AG04450 (cell line): ENCODE data around the gene CXXC1. TPM values are rescaled to one million over a fixed set of nuclear protein-coding genes. Genes with fewer than 3 reads are reported as not detected.
"Not testable (repeated sequence)": the region's sequence is repeated elsewhere in the genome, so short reads cannot be mapped to it uniquely, and the experiment has no call there.

Experiments
- CTCF ChIA-PET: fragments of 300-600, 350-600 bp; formaldehyde crosslinking; extraction: SDS; loops from one replicate; lab custom pipeline; 2022; ENCODE audit warnings: antibody characterized with exemption, inconsistent platforms; lab: Charles Lee
- POLR2A ChIA-PET: fragments of 350-600 bp; formaldehyde crosslinking; extraction: SDS; loops from one replicate; lab custom pipeline; 2021; ENCODE audit warnings: antibody characterized with exemption, inconsistent platforms; lab: Yijun Ruan, JAX
- DNase-seq: peaks from one replicate; pipeline ENCODE4 v3.0.0-alpha.2; 2011; ENCODE audit warnings: low read depth, low spot score
- H3K27ac ChIP-seq: one replicate; pipeline ENCODE4 v1.5.1; 2012; ENCODE audit warnings: low read depth, low read length, control low read depth
- H3K27me3 ChIP-seq: one replicate; pipeline ENCODE4 v1.6.0; 2012; ENCODE audit warnings: low read length; ENCODE audit not compliant: control insufficient read depth, insufficient read depth
- H3K4me3 ChIP-seq: 2 replicates; pipeline ENCODE4 v1.5.1; 2011; ENCODE audit warnings: mild to moderate bottlenecking, low read depth, low read length, control low read depth
- H3K9me3 ChIP-seq: 2 replicates; pipeline ENCODE4 v1.5.1; 2012; ENCODE audit warnings: low read length; ENCODE audit not compliant: control insufficient read depth, insufficient read depth
- polyA plus RNA-seq: library from polyadenylated mRNA; depleted of rRNA; stranded (reverse); fragments of >200 nt; gene quantifications from 2 replicates; pipeline ENCODE4 v1.2.3, GENCODE V29; 2011; rRNA removed
- small RNA-seq: library from RNA; depleted of rRNA; stranded (forward); fragments of <200 nt; gene quantifications from one replicate; pipeline ENCODE3, GENCODE V24; 2012; ENCODE audit warnings: low read depth; ENCODE audit not compliant: insufficient read length
- TF ChIP-seq, protein P1 (sequence below): IDR thresholded peaks from 2 replicates; pipeline ENCODE4 v1.5.1; 2011; ENCODE audit warnings: low read depth, low read length, control low read depth, inconsistent platforms

CXXC1 gene
- polyA plus RNA-seq, 1 experiment = 23.6 TPM

GRCh38 chr18:50249576-50249975 lies 37.9 kb downstream of the CXXC1 start:
- no peak for DNase-seq
- TF ChIP-seq, protein P1, sequence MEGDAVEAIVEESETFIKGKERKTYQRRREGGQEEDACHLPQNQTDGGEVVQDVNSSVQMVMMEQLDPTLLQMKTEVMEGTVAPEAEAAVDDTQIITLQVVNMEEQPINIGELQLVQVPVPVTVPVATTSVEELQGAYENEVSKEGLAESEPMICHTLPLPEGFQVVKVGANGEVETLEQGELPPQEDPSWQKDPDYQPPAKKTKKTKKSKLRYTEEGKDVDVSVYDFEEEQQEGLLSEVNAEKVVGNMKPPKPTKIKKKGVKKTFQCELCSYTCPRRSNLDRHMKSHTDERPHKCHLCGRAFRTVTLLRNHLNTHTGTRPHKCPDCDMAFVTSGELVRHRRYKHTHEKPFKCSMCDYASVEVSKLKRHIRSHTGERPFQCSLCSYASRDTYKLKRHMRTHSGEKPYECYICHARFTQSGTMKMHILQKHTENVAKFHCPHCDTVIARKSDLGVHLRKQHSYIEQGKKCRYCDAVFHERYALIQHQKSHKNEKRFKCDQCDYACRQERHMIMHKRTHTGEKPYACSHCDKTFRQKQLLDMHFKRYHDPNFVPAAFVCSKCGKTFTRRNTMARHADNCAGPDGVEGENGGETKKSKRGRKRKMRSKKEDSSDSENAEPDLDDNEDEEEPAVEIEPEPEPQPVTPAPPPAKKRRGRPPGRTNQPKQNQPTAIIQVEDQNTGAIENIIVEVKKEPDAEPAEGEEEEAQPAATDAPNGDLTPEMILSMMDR = no peak

DNA sequence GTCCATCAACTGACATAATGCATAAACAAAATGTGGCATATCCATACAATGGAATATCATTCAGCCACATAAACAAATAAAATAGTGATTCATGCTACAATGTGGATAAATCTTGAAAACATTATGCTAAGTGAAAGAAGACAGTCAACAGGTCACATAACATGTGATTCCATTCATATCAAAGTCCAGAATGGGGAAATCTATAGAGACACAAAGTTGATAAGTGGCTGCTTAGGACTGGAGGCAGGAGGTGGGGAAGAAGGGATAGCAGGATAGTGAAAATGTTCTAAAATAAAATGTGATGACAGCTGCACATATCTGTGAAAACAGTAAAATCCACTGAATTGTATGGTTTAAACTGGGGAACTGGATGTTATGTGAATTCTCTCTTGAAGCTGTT lies 39.9 kb downstream of the CXXC1 start:
- Histone ChIP-seq H3K9me3 (no peaks in the 10 kb centered on the region), H3K27me3 (no peaks in the 10 kb centered on the region), H3K4me3 (no peak overlapping the region), H3K27ac (no peak overlapping the region)
- ChIA-PET POLR2A (no interaction called here), CTCF (no interaction called here)
- TF ChIP-seq, protein P1 = no peak
- DNase-seq = no peak

More at GRCh38 chr18:50249576-50249975, 37.9 kb downstream of the CXXC1 start:
- ChIA-PET POLR2A (no interaction called here), CTCF (no interaction called here)
- Histone ChIP-seq H3K27ac (no peak overlapping the region), H3K27me3 (no peaks in the 10 kb centered on the region), H3K4me3 (no peak overlapping the region), H3K9me3 (no peaks in the 10 kb centered on the region)

DNA sequence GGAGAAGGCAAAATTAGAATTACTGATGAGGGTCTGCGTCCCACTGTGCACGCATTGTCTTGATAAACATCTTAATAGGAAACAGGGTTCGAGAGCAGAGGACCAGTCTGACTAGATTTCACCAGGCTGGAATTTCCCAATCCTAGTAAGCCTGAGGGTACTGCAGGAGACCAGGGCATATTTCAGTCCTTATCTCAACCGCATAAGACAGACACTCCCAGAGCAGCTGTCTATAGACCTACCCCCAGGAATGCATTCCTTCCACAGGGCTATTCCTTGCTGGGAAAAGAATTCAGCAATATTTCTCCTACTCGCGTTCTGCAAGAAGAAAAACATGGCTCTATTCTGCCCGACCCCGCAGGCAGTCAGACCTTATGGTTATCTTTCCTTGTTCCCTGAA lies 45.7 kb downstream of the CXXC1 start:
- H3K4me3 ChIP-seq, H3K27me3 ChIP-seq, DNase-seq, H3K27ac ChIP-seq, CTCF ChIA-PET, POLR2A ChIA-PET, H3K9me3 ChIP-seq: not testable (repeated sequence)

DNA sequence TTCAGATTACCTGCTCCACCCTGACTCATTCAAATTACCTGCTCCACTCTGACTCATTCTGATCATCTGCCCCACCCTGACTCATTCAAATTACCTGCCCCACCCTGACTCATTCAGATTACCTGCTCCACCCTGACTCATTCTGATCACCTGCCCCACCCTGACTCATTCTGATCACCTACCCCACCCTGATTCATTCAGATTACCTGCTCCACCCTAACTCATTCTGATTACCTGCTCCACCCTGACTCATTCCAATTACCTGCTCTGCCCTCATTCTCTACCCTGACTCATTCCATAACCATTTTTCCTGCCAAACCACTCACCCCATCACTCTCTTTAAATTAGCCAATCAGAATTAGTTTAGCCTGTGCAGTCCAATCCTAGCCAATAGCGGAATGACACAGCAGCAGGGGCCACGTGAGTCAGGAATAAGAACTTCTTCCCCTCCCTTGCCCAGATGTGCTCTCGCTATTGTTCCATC lies 47.4 kb downstream of the CXXC1 start:
- DNase-seq = no peak
- POLR2A ChIA-PET = no interaction called here

DNA sequence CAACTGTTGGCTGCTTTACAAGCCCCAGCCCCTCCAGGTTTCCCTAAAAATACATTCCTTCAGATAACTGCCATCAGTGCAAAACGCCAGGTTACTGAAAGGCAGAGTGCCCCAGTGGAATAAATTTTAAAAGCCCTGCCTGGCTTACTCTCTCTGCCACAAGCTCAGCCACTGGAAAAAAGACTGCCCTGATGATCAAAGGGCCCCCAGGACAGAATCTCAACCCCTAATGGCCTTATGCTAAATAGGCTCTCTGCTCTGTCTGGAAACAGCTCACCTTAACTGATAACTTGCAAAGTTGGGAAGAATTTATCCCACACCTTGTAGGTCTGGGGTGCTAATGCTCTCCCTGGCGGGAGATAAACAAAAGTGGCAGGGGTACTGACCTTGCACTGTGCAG lies 55.1 kb downstream of the CXXC1 start:
- POLR2A ChIA-PET = no interaction called here
- CTCF ChIA-PET = no interaction called here
- DNase-seq = no peak

More for the DNA sequence above, 47.4 kb downstream of the CXXC1 start:
- H3K27ac ChIP-seq = no peak overlapping the region
- CTCF ChIA-PET = no interaction called here
- TF ChIP-seq, protein P1 = no peak
- no peaks in the 10 kb centered on the region for H3K27me3 ChIP-seq
- no peak overlapping the region for H3K4me3 ChIP-seq
- H3K9me3 ChIP-seq = no peaks in the 10 kb centered on the region; the same call in 1 of the 2 replicates

More for the DNA sequence above, 55.1 kb downstream of the CXXC1 start:
- peak overlapping the region; percentile 11 for H3K27ac ChIP-seq
- H3K27me3 ChIP-seq = peaks cover 2% of the 10 kb centered on the region
- no peaks in the 10 kb centered on the region for H3K9me3 ChIP-seq
- TF ChIP-seq, protein P1 = no peak
- H3K4me3 ChIP-seq = no peak overlapping the region

Small RNA genes within 50 kb of the gene (small RNA-seq; reads per million reads assigned to genes)
- gene RNA5SP458 = not detected

Other genes starting within 250 kb of the CXXC1 start
- gene MYO5B, start 92.5 kb downstream of the CXXC1 start, polyA plus RNA-seq = 0.32 and 0.41 TPM in 2 replicates
- 0.24 and 0.26 TPM in 2 replicates for gene CFAP53, start 21.2 kb downstream of the CXXC1 start, polyA plus RNA-seq
- gene MBD1, start 6.2 kb downstream of the CXXC1 start, polyA plus RNA-seq = 35.3 and 39.5 TPM in 2 replicates
- gene SKA1, start 87.4 kb upstream of the CXXC1 start, polyA plus RNA-seq = 3.5 and 6.2 TPM in 2 replicates